ENCODE results near the gene FTSJ3.

FTSJ3 gene

DNA sequence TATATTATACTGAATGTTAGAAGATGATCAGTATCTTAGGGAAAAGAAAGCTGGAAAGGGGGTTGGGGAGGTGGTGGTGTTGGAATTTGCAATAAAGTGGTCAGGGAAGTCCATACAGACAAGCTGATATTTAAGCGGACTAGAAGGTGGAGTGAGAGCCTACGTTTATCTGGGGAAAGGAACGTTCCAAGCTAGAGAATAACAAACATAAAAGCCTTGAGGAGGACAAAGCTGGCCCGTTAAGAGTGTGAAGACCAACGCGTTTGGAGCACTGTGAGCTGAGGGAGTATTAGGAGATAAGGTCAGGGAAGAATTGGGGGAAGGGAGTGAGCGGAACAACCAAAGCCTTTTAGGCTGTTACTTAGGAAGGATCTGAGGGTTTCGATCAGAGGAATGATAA, 52.0 kb downstream of the FTSJ3 start:
- Histone ChIP-seq H3K9me3 (ENCODE audit: control insufficient read depth in 5 of 5, low read length in 5 of 5) (no peaks in the 10 kb centered on the region), H3K36me3 (ENCODE audit: control insufficient read depth in 5 of 5, insufficient read depth in 5 of 5, low read length in 5 of 5) (peaks cover 4 to 14% (median 8%) of the 10 kb centered on the region in 5 donors), H3K9ac (ENCODE audit: low read length in 5 of 5) (peak overlapping the region; percentile 91 to 97 (median 95)), H3K4me3 (ENCODE audit: low read depth in 1 of 5, low read length in 5 of 5) (peak overlapping the region; percentile 74 to 96 (median 87)), H3K4me1 (ENCODE audit: control insufficient read depth in 5 of 5, insufficient read depth in 5 of 5, low read length in 5 of 5) (peaks cover 20 to 44% (median 40%) of the 10 kb centered on the region in 5 donors), H3K27me3 (ENCODE audit: control insufficient read depth in 5 of 5, insufficient read depth in 4 of 5, low read length in 5 of 5) (peaks cover 0 to 6% (median 0%) of the 10 kb centered on the region in 5 donors), H3K27ac (ENCODE audit: low read depth, low read length) (peak overlapping the region; percentile 98)

DNA sequence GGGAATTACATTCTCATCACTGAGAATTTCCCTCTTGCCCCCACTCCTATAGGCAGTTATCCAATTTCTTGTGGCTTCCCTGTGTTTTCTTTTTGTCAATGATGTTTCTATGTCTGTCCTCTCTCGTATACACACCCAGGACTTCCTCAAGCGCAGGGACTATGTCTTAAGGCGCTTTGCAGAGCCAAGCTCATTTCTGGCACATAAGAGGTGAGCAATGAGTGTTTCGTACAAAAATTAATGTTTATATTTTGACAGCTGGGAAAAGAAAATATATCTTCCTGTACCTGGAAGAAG, 52.5 kb downstream of the FTSJ3 start:
- Histone ChIP-seq H3K4me1 (ENCODE audit: control insufficient read depth in 5 of 5, insufficient read depth in 5 of 5, low read length in 5 of 5) (peaks cover 20 to 49% (median 45%) of the 10 kb centered on the region in 5 donors), H3K4me3 (ENCODE audit: low read depth in 1 of 5, low read length in 5 of 5) (peak overlapping the region; percentile 74 to 96 (median 87)), H3K27me3 (ENCODE audit: control insufficient read depth in 5 of 5, insufficient read depth in 4 of 5, low read length in 5 of 5) (peaks cover 0 to 6% (median 0%) of the 10 kb centered on the region in 5 donors), H3K36me3 (ENCODE audit: control insufficient read depth in 5 of 5, insufficient read depth in 5 of 5, low read length in 5 of 5) (peaks cover 4 to 14% (median 8%) of the 10 kb centered on the region in 5 donors), H3K27ac (ENCODE audit: low read depth, low read length) (peak overlapping the region; percentile 98), H3K9me3 (ENCODE audit: control insufficient read depth in 5 of 5, low read length in 5 of 5) (no peaks in the 10 kb centered on the region), H3K9ac (ENCODE audit: low read length in 5 of 5) (peak overlapping the region; percentile 91 to 97 (median 95))

DNA sequence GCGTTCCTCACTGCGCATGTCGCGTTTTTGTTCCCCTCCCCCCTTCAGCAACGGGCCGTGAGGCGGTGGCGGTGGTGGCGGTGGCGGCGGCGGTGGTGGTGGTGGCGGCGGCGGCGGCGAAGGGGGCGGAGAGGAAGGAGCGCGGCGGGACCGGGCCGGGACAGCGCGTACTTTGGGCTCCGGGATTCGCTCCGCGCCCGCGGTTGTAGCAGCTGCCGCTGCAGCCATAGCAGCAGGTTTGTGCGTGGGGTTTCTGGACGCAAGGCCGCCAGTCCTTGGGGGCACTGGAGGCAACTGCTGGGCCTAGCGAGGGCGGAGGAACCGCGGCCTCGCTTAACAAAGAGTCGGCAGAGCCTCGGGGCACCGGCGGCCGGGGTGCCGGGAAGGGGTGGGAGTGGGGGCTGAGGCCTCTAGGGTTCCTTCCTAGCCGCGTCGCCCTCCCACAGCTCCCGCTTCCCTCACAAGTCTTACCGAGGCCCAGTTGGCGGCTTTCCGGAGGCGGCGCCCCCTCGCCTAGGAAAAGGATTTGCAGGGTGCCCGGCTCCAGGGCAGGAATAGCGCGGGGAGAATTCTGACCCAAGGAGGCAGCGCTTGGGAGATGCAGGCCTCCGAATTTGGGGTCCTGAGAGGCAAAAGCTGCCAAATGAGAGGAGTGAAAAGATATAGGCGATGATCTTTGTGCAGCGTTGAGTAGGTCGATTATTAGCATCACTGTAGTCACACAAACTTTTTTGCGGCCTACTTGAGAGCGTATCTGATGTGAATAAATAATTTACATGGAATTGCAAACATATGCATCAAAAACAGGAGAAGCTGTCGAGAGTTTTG, 53.1 kb downstream of the FTSJ3 start, which contains the start of gene DDX42:
Gene DDX42, plus strand, starts transcription at position 30 of the 828 bp plus-strand sequence. CDS start 12,880 bp downstream, outside the sequence.
- Histone ChIP-seq H3K4me3 (ENCODE audit: low read depth in 1 of 5, low read length in 5 of 5) (peak within 1 kb of the TSS; percentile 79 to 96 (median 89)), H3K36me3 (ENCODE audit: control insufficient read depth in 5 of 5, insufficient read depth in 5 of 5, low read length in 5 of 5) (peaks cover 4 to 11% (median 8%) of the 10 kb centered on the region in 5 donors), H3K4me1 (ENCODE audit: control insufficient read depth in 5 of 5, insufficient read depth in 5 of 5, low read length in 5 of 5) (peaks cover 20 to 49% (median 48%) of the 10 kb centered on the region in 5 donors), H3K9ac (ENCODE audit: low read length in 5 of 5) (peak within 1 kb of the TSS; percentile 93 to 97 (median 97)), H3K9me3 (ENCODE audit: control insufficient read depth in 5 of 5, low read length in 5 of 5) (no peaks in the 10 kb centered on the region), H3K27ac (ENCODE audit: low read depth, low read length) (peak within 1 kb of the TSS; percentile 98), H3K27me3 (ENCODE audit: control insufficient read depth in 5 of 5, insufficient read depth in 4 of 5, low read length in 5 of 5) (peaks cover 0 to 6% (median 0%) of the 10 kb centered on the region in 5 donors)

DNA sequence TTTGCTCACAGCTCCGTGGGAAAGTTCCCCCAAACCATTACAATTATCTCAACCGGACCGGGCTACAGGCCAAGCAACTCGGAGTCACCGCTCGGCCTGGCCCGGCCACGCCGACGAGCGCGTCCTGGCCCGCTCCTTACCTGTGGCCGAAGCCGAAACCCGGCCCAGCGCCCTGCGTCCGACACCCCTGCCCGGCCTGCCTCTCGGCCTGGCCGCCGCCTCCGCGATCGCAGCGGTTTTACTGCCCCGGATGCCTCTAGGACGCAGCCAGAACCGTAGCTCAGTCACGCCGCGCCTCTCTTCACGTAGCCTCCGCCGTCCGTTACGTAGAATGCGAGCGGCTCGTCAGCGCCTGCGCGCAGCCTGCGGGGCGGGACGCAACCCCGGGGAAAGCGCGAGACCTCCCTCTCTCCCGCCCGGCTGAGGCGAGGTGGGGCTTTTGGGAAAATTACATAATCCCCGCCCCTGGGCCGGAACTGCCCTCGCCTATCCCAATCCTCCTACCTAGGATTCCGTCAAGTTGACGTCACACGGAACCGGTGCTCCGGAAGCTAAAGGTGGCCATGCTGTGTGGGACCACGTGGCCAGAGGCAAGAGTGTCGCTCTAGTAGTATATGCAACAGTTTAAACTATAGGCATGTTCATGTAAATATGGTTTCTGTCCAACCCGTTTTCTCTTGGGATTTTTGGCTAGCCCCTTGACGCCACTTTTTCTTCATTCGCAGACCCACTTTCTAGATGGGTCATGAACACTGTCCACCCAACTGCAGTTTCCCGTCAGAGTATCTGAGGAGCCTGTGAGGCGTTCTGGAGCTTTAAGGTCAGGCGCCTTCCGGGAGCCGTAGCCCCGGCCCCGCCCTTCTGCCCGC, 54.0 kb downstream of the FTSJ3 start, which contains the start of gene CCDC47:
Gene CCDC47, minus strand, starts transcription at position 326 of the 869 bp plus-strand sequence. CDS start 7,422 bp downstream, outside the sequence.
- H3K9me3 ChIP-seq (ENCODE audit: control insufficient read depth in 5 of 5, low read length in 5 of 5) = no peaks in the 10 kb centered on the region
- H3K36me3 ChIP-seq (ENCODE audit: control insufficient read depth in 5 of 5, insufficient read depth in 5 of 5, low read length in 5 of 5) = peaks cover 4 to 9% (median 5%) of the 10 kb centered on the region in 5 donors
- H3K4me3 ChIP-seq (ENCODE audit: low read depth in 1 of 5, low read length in 5 of 5) = peak within 1 kb of the TSS; percentile 79 to 96 (median 89)
- peak within 1 kb of the TSS; percentile 98 for H3K27ac ChIP-seq (ENCODE audit: low read depth, low read length)
- peaks cover 20 to 49% (median 48%) of the 10 kb centered on the region in 5 donors for H3K4me1 ChIP-seq (ENCODE audit: control insufficient read depth in 5 of 5, insufficient read depth in 5 of 5, low read length in 5 of 5)
- peaks cover 0 to 6% (median 0%) of the 10 kb centered on the region in 5 donors for H3K27me3 ChIP-seq (ENCODE audit: control insufficient read depth in 5 of 5, insufficient read depth in 4 of 5, low read length in 5 of 5)
- peak within 1 kb of the TSS; percentile 93 to 97 (median 97) for H3K9ac ChIP-seq (ENCODE audit: low read length in 5 of 5)

DNA sequence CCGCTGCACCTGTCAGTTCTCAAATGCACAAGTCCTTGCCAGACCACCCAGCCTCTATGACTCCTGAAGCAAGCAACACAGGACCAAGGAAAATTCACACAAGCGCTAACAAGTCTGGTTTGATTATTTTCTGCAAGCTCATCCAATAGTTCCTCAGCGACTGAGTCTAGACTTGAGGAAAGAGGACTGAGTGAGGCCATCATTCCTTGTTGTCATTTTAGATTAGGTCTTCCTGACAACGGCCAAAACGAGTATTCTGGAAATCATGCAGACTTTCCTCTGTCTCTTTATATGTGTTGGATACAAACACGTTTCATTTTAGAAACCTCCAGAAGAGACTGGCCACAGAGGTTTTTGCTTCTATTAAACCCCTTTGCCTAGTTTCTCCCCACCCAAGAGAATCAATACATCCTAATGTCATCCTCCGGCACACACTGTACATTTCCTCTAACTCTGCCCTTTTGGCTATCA, 54.6 kb downstream of the FTSJ3 start:
- Histone ChIP-seq H3K27ac (ENCODE audit: low read depth, low read length) (peak overlapping the region; percentile 98), H3K4me1 (ENCODE audit: control insufficient read depth in 5 of 5, insufficient read depth in 5 of 5, low read length in 5 of 5) (peaks cover 19 to 48% (median 44%) of the 10 kb centered on the region in 5 donors), H3K9ac (ENCODE audit: low read length in 5 of 5) (peak overlapping the region; percentile 90 to 97 (median 96)), H3K9me3 (ENCODE audit: control insufficient read depth in 5 of 5, low read length in 5 of 5) (no peaks in the 10 kb centered on the region), H3K4me3 (ENCODE audit: low read depth in 1 of 5, low read length in 5 of 5) (peak overlapping the region; percentile 79 to 89 (median 88)), H3K36me3 (ENCODE audit: control insufficient read depth in 5 of 5, insufficient read depth in 5 of 5, low read length in 5 of 5) (peaks cover 0 to 7% (median 2%) of the 10 kb centered on the region in 5 donors), H3K27me3 (ENCODE audit: control insufficient read depth in 5 of 5, insufficient read depth in 4 of 5, low read length in 5 of 5) (peaks cover 0 to 6% (median 0%) of the 10 kb centered on the region in 5 donors)

Measured in subcutaneous abdominal adipose tissue (tissue), 5 donors.